Hindlimb muscle (tissue), 1 donor: ENCODE results near the gene APC2. TPM values are rescaled to one million over a fixed set of nuclear protein-coding genes. Genes with fewer than 3 reads are reported as not detected.

Experiments
- DNase-seq: peaks from one replicate; pipeline ENCODE4 v3.0.0-alpha.2; 2013
- polyA plus RNA-seq: library from polyadenylated mRNA; unstranded; fragments of 120-200 nt; gene quantifications from one replicate; pipeline ENCODE4 v1.2.1, GENCODE V29; 2013; ENCODE audit not compliant: insufficient read length

The APC2 gene
- polyA plus RNA-seq, 1 donor, result 1.1 TPM

DNA sequence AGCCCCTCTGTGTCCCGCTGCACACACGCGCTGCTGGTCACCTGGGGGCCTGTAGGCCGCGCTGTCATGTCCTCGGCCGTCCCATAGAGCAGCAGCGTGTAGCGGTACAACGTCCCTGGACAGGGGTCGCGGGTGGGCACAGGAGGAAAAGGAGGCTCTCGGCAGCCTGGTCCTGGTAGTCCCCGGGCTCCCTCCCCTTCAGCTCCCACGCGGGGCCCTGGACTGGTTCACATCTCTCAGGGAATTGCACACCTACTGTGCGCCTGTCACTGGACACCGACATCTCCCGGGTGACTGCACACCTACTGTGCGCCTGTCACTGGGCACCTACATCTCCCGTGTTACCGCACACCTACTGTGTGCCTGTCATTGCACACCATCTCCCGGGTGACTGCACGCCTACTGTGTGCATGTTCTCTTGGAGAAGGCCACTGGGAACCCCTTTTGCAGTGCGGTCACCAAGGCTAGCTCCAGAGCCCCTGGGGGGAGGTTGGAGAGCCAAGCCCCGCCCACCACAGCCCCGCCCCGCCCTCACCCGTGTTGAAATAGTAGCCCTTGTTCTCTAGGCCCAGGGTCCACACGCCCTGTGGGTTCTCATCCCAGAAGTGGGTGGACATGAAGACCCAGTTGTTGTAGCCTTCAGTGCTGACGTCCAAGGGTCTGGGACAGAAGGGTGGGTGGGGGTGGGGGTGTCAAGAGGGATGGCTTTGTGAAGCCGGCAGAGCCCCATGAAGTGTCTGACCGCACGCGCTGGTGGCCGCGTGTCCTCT is 32.6 kb downstream of the APC2 start:
- no peak for DNase-seq

DNA sequence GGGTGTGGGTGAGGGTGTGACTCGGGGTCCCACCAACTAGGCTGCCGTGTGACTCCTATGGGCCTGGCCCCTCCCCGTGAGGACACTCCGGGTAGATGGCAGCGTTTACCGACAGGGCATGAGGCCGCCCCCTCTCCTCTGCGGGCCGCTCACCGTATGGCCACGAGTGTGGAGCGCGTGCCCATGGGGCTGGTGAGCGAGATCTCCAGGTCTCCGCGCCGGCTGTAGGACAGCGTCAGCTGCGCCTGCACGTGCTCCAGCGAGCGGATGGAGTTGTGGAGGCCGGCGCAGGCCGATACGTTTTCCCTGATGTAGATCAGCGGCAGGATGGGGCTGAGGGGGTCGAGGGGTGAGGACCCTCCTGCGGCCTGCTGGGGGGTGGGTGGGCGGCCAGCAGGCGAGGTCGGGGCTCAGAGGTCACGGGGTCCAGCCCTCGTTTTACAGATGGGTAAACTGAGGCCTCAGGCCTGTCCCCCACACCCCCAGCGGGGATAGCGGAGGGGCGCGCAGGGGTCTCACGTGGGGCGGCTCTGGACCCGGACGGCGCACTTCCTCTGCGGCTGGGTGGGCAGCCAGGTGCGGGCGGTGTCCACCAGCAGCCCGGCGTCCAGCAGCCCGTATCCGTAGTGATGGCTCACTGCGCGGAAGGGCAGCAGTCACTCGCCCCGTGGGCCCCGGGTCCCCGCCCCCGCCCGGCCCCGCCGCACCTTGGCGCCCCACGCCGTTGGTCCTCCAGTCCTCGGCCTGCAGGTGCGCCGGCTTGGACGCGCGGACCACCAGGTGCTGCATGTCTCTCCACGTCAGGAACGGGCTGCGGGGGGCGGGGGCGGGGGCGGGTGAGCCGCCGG is 33.4 kb downstream of the APC2 start:
- no peak for DNase-seq

DNA sequence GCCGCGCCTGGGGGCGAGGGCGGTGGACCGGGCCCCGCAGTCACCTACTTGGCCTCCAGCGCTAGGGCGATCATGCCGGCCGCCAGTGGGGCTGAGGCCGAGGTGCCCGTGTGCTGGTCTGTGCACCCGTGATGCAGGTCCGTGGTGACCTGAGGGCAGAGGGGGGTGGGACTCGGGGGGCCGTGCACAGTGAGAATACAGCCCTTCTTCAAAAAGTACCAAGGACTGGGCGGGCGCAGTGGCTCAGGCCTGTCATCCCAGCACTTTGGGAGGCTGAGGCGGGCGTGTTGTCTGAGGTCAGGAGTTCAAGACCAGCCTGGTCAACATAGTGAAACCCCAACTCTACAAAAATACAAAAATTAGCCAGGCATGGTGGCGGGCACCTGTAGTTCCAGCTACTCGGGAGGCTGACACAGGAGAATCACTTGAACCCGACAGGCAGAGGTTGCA is 34.1 kb downstream of the APC2 start:
- no peak for DNase-seq

DNA sequence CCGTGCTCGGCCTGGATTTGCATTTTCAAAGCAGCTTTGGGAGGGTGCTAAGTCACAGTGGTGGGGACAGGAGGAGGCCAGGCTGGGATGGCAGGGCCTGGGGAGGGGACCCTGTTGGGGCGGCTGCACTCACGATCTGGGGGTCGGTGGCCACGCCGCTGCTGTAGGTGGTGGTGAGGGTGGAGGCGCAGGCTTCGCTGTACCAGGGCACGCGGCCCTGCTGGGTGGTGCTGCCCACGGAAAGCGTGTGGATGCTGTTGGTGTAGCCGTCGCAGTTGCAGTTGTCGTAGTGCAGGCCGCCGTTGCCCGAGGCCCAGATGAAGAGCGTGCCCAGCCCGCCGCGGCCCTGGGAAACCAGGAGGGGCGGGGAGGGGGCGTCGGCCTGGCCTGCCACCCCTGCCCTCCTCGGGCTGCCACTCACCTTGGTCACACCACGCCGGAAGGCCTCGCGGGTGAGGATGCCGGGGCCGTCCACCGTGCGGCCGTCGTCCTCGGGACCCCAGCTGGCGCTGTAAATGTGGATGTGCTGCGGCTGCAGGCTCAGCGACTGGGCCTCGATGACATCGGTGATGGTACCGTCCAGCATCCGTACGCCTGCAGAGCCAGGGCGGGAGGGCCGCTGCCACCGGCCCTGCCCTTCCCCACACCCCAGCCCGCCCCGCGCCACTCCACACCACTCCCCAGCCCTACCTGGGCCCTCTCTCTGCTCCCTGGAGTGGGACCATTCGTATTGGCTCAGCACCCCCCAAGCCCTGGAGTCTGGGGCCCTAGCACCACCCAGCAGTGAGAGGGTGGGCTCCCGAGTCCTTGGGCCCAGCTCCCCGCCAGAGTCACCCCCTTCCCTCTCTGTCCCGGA is 37.0 kb downstream of the APC2 start:
- no peak for DNase-seq

DNA sequence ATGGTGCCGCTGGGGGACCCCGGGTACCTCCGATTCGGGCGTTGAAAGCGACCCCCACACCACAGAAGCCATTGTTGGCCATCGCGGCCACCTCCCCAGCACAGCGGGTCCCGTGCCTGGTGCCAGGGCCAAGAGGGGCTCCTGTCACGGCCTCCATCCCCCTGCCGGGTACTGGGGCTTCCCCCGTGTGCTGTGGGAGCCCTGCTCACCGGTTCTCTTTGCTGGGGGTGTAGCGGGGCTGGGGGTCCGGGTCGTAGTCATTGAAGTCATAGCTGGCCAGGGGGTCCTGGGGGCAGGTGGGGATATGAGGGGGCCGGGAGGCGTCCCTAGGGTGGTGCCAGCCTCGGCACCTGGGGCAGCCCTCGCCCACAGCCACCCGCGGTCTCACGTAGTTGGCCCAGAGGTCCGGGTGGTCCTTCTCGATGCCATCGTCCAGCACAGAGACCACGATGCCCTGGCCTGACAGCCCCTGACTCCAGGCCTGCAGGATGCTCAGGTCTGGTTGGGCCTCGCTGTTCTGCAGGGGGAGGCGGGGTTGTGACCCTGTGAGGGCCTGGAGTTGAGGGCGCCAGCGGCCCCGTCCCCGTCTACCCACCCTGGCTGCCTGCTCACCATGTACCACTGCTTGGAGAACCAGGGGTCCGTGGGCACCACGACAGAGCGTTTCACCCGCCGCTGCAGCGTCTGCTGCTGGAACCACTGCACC is 37.8 kb downstream of the APC2 start:
- DNase-seq, result no peak

DNA sequence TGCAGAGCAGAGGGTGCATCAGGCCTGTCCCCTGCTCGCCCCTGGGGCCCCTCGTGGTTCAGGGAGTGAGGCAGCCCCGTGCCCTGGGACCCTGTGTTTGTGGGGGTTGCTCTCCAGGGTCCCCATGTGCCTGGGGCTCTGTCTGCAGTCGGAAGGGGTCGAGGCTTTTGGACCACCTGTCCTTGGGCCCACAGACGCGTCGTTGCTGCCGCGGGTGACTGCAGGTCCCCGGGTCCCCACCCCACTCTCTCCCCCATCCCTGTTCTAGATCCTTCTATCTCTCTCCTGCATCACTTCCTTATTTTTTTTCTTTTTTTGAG is 38.3 kb downstream of the APC2 start:
- DNase-seq, result no peak

DNA sequence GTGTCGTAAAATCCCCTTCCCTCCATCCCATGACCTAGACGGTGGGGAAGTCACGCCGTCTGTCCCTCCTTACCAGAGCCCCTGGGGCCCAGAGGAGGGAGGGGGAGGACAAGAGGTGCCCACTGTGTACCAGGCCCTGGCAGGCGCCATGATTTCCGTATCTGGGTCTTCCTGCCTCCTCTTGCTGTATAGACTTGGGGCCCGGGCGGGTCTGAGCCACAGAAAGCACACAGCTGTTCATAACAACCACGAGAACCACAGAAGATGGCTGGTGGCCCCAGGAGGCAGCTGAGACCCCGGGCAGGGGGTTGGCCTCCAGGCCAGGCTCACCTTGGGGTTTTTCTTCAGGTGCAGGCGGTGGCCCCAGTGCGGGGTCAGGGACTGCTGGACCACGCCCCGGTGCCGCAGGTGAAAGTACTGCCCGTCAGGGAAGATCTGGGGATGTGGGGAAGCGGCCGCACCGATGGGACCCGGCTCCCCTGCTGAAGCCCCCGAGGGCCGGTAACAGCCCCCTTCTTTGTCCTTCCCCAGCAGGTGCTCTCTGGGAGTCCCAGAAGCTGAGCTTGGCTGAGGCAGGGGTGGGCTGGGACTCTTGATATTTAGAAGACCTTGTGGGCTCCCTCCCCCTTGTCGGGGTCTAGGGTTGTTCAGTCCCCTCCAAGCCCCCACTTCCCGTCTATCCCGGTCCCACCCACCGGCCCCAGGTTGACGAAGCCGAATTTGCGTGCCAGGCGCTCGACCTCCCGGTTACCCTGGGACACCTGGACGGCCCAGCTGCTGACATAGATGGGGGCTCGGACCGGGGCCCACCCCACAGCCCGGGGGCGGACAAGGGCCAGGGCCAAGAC is 39.8 kb downstream of the APC2 start:
- DNase-seq, result no peak

DNA sequence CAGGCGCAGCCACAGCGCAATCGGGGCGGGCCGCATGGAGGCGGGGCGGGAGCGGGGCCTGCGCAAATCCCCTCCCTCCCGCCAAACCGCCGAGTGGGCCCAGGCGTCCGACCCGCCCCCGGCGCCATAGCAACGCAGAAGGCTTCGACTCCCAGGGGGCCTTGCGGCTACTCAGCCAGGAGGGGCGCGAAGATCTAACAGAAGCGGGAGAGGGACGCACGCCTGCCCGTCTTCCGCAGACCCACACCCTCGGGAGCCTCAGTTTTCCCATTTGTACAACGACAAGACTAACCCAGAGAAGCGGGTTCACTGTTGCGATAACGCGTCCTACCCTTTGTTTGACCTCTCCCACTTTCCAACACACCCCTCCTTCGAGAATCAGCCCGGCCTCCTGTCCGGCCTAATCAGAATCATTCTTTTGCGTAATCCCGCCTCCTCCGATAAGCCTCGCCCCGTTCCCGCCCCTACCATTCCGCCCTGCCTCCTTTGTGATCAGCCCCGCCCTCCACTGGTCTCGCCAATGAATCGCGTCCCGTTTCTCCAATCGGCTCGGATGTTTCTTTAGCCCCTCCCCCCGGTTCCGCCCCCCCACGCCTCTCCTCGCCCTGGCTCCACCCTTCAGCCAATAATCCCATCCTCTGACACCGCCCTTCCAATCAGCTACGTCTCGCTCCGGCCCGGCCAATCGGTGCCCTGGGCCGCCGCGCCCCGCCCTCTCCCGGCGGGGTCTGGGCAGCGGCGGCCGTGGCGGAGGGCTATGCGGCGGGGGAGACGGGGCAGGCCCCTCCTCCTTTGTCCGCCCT is 40.6 kb downstream of the APC2 start, which contains the start of gene PCSK4:
PCSK4 (minus strand) TSS at position 40 of the 803 bp plus-strand sequence; CDS start at position 36, 4 bp downstream.
- peak; percentile 99 for DNase-seq

DNA sequence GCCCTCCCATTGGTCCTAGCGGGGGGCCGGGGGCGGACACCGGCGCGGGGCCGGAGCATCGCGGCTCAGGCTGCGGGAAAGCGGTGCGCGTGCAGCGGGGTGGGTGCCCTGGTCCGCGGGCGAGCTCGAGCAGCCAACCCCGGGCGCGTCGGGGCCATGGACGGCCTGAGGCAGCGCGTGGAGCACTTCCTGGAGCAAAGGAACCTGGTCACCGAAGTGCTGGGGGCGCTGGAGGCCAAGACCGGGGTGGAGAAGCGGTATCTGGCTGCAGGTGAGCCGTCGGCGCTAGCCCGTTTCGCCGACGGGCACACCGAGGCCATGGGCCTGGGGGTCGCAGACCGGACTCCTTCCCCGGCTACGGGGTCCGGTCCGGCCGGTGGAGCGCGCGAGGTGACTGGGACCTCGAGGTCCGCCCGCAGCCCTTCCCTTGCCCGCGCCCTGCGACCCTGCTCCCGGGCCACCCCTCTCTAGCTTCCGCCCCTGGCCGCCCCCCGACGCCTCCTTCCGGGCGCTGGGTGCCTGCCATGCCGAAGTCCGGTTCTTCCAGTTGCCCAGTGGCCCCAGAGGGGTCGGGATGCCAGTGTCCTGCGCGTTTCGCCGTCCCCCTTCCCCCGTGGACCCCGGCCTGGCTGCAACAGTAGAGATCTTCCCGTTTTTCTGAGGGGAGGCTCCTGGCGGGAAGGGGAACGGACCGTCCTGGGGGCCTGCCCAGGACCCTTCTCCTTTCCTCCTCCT is 41.4 kb downstream of the APC2 start, which contains the start of gene REEP6:
REEP6 (plus strand) TSS at position 68 of the 735 bp plus-strand sequence; CDS start at position 157, 89 bp downstream.
- no peak for DNase-seq

DNA sequence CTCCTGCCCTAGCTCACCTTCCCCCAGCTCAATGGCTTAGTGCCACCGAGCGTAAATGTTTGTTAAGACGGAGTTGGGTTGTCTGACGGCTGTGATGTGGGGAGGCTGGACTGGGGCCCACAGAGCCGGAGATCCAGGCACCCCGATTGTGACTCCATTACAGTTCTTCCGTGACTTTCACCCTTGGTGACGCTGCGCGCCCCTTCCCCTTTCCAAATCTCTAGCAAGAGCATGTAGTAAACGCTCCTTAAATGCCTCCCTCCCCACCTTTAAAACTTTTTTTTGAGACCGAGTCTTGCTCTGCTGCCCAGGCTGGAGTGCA is 41.9 kb downstream of the APC2 start:
- DNase-seq, result no peak

DNA sequence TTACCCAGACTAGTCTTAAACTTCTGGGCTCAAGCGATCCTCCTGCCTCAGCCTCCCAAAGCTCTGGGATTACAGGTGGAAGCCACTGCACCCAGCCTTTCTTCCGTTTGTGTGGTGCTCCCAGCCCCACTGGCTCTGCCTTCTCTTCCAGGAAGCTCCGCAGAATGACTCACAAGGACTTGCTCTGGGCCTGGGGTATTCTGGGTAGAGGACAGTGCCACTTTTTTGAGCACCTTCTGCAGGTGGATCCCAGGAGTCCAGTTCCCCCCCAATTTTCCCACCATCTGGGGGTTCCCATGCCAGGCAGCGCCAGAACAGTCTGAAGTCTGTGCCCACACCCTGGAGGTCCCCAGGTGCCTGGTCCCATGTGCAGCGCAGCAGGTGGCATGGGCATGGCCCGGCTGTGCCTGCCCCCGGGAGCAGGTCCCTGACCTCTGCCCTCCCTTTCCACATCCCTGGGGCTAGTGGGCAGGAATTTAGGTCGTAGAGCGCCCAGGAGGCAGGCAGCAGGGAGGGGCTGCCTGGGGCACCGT is 42.6 kb downstream of the APC2 start:
- no peak for DNase-seq

DNA sequence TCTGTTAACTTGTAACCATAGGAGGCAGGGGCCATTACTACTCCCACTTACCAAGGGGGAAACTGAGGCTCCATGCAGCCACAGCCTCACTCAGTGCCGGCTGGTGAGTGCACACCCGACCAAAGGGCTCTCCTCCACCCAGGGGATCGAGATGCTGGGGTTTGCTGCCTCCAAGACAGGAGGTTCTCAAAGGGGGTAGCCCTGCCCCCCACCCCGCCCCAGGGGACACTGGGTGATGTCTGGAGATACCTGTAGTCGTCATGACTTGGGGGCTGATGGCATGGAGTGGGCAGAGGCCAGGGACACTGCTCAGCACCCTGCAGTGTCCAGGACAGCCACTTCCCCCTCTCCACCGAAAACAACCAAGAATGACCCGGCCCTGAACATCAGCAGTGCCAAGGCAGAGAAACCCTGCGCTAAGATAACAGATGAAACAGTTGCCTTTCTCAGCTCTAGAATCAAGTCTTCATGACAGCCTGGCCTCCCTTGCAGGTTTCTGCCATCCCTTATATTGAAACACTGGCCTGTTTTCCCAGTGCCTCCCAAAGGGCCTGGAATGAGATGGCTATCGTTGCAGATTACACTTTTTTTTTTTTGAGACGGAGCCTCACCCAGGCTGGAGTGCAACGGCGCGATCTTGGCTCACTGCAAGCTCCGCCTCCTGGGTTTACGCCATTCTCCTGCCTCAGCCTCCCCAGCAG is 44.3 kb downstream of the APC2 start:
- no peak for DNase-seq

DNA sequence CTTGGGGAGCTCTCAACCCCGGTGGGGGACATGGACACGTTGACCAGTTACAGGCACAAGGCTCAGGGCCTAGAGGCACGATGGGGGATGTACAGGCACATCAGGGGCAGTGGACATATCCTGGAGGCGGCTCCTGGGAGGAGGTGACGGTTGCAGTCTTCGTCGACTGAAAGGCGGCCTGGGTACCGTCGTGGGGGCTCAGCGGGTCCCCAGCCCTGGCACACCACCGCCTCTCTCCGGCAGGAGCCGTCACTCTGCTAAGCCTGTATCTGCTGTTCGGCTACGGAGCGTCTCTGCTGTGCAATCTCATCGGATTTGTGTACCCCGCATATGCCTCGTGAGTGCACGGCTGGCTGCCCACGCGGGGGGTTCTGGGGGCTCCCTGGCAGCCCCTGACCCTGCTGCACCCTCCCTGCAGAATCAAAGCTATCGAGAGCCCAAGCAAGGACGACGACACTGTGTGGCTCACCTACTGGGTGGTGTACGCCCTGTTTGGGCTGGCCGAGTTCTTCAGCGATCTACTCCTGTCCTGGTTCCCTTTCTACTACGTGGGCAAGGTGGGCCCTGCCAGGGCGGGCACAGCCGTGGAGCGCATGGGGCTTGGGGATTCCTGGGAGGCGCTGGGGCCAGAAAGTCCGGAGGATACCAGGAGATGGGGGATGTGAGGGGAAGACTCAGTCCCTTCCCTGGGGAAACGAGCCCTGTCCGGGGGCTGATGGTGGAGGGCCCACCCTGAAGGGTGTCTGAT is 45.3 kb downstream of the APC2 start:
- no peak for DNase-seq

DNA sequence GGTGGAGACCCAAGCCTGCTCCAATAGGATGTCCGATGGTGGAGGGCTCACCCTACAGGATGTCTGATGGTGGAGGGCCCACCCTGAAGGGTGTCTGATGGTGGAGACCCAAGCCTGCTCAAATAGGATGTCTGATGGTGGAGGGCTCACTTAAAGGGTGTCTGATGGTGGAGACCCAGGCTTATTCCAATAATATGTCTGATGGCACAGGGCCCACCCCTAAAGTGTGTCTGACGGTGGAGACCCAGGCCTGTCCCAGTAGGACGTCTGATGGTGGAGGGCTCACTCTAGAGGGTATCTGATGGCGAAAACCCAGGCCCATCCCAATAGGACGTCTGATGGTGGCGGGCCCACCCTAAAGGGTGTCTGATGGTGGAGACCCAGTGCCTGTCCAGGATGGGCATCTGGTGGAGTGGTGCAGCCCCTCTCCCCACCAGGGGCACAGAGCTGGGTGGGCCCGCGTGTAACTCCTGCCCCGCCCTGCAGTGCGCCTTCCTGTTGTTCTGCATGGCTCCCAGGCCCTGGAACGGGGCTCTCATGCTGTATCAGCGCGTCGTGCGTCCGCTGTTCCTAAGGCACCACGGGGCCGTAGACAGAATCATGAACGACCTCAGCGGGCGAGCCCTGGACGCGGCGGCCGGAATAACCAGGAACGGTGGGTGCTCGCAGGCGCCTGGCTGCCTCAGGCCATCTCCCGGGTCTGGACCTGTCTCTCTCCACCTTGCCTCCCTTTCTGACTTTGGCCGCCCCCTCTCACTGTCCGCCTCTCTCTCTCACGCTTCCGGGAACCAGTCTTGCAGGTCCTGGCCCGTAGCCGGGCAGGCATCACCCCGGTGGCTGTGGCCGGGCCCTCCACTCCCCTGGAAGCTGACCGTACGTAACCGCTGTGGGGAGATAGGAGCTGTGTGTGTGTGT is 46.1 kb downstream of the APC2 start:
- DNase-seq, result no peak

DNA sequence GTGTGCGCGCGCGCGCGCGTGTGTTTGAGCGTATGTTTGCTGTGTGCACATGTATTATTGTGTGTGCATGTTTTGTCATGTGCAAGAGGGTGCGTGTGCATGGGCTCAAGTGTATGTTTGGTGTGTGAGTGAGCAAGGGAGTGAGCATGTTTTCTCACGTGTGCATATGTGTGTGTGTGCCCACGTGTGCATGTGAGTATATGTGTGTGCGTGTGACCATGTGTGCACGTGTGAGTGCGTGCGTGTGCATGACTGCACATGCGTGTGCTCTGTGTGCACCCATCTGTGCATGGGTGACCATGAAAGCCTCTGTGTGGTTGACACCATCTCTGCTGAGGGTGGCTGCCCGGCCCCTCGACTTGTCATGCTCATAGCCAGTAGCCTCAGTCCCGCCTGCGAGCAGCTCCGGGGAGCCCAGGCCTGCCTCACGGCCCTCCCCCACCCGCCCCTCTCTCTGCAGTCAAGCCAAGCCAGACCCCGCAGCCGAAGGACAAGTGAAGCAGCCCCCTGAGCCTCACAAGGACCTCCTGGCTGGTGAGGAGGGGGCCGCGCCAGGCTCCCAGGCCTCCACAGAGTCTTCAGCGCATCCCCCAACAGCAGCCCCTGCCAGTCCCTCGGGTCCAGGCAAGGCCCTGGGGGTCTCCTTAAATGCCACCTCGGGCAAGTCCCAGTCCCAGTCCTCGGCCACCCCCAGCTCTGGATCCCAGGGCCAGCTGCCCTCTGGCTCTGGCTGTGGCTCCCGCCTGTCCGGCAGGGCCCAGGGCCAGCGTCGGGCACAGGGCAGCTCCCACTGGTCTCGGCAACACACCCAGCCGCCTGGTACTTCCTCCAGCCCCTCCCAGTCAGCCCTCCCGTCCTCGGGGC is 47.0 kb downstream of the APC2 start:
- DNase-seq, result no peak
